GM19025 (cell line): ENCODE measurements around the gene RAB3D.

ENCODE experiments used
- ATAC-seq: cut with Tn5 transposase; IDR thresholded peaks from one replicate; pipeline ENCODE4 v1.9.1; 2021; ENCODE audit warnings: mild to moderate bottlenecking, low read depth, moderate library complexity; ENCODE audit not compliant: unreplicated experiment

RAB3D gene

GRCh38 chr19:11299946-11300810 lies 39.3 kb downstream of the RAB3D start:
- ATAC-seq: no peak

GRCh38 chr19:11296264-11296663 lies 43.2 kb downstream of the RAB3D start:
- no peak for ATAC-seq

GRCh38 chr19:11295665-11296245 lies 43.7 kb downstream of the RAB3D start, which contains the start of gene TSPAN16:
Gene TSPAN16, plus strand, starts transcription at chr19:11296160. Its CDS starts 138 bp downstream, at chr19:11296298.
- no peak for ATAC-seq

- ATAC-seq: no peak
Measured at GRCh38 chr19:11295180-11295579, 44.3 kb downstream of the RAB3D start.

- ATAC-seq: no peak
Measured at GRCh38 chr19:11293433-11294389, 45.7 kb downstream of the RAB3D start.

- no peak for ATAC-seq
Measured at GRCh38 chr19:11291991-11292390, 47.5 kb downstream of the RAB3D start.

- no peak for ATAC-seq
Measured at GRCh38 chr19:11291415-11291814, 48.0 kb downstream of the RAB3D start.

GRCh38 chr19:11290256-11290655 lies 49.2 kb downstream of the RAB3D start:
- ATAC-seq: no peak

GRCh38 chr19:11288349-11288748 lies 51.1 kb downstream of the RAB3D start:
- ATAC-seq: no peak

GRCh38 chr19:11286312-11286974 lies 53.0 kb downstream of the RAB3D start:
- no peak for ATAC-seq

- ATAC-seq: no peak
Measured at GRCh38 chr19:11284515-11284914, 54.9 kb downstream of the RAB3D start.

- no peak for ATAC-seq
Measured at GRCh38 chr19:11281356-11282049, 58.0 kb downstream of the RAB3D start.

- no peak for ATAC-seq
Measured at GRCh38 chr19:11279505-11280236, 59.8 kb downstream of the RAB3D start.

GRCh38 chr19:11278670-11279069 lies 60.8 kb downstream of the RAB3D start:
- ATAC-seq: no peak

GRCh38 chr19:11274533-11275086 lies 64.8 kb downstream of the RAB3D start:
- no peak for ATAC-seq

- no peak for ATAC-seq
Measured at GRCh38 chr19:11273989-11274388, 65.5 kb downstream of the RAB3D start.

- no peak for ATAC-seq
Measured at GRCh38 chr19:11273296-11273695, 66.2 kb downstream of the RAB3D start.
